ENCODE results near the gene MEGF11.

The MEGF11 gene

DNA sequence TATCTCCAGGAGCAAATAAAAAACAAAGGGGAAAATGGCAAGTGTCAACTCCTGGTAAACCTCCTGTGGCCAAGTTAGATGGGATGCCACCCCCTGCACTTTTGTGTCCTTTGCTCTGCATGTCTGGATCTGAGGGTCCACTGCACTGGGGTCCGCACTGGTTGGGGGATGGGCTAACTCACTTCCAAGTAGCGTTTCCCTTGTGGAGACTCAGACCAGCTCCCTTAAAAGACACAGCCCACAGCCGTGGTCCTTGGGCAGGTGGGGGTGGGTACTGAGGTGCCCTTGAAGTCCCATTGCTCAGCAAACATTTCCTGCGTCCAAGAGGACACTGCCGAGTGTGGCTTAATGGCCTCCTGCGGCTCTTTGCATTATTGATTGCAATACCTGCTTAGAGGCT, 188.2 kb downstream of the MEGF11 start:
- no peaks in the 10 kb centered on the region for H3K79me2 ChIP-seq (ENCODE audit: insufficient read depth, low read length)
- H3K4me2 ChIP-seq (ENCODE audit: low read depth, low read length, poor library complexity, severe bottlenecking) = no peak overlapping the region
- no peaks in the 10 kb centered on the region for H3K36me3 ChIP-seq (ENCODE audit: insufficient read depth, low read length)
- no peak overlapping the region for H3K9ac ChIP-seq (ENCODE audit: low read depth, low read length, poor library complexity, severe bottlenecking)
- H3K9me2 ChIP-seq (replicated peaks; ENCODE audit: low read depth, low read length) = no peaks in the 10 kb centered on the region
- no peaks in the 10 kb centered on the region for H3K9me3 ChIP-seq (ENCODE audit: insufficient read depth, low read depth, low read length)
- H2AFZ ChIP-seq (ENCODE audit: low read length) = no peak overlapping the region
- no peaks in the 10 kb centered on the region for H3K27me3 ChIP-seq (ENCODE audit: insufficient read depth, low read length, poor library complexity, severe bottlenecking)
- H4K20me1 ChIP-seq (ENCODE audit: insufficient read depth, low read length, poor library complexity, severe bottlenecking) = no peaks in the 10 kb centered on the region
- no peaks in the 10 kb centered on the region for H3K4me1 ChIP-seq (ENCODE audit: insufficient read depth, low read length, poor library complexity, severe bottlenecking)
- TF ChIP-seq EZH2phosphoT487 (IDR thresholded peaks at IDR 0.05; ENCODE audit: borderline replicate concordance) = no peak
- H3F3A ChIP-seq (ENCODE audit: low read depth) = no peaks in the 10 kb centered on the region
- H3K4me3 ChIP-seq (ENCODE audit: low read length, poor library complexity, severe bottlenecking) = no peak overlapping the region

GRCh38 chr15:66063147-66063546, 190.4 kb downstream of the MEGF11 start:
- TF ChIP-seq EZH2phosphoT487 (IDR thresholded peaks at IDR 0.05; ENCODE audit: borderline replicate concordance) = no peak
- TF ChIP-seq, protein P1, sequence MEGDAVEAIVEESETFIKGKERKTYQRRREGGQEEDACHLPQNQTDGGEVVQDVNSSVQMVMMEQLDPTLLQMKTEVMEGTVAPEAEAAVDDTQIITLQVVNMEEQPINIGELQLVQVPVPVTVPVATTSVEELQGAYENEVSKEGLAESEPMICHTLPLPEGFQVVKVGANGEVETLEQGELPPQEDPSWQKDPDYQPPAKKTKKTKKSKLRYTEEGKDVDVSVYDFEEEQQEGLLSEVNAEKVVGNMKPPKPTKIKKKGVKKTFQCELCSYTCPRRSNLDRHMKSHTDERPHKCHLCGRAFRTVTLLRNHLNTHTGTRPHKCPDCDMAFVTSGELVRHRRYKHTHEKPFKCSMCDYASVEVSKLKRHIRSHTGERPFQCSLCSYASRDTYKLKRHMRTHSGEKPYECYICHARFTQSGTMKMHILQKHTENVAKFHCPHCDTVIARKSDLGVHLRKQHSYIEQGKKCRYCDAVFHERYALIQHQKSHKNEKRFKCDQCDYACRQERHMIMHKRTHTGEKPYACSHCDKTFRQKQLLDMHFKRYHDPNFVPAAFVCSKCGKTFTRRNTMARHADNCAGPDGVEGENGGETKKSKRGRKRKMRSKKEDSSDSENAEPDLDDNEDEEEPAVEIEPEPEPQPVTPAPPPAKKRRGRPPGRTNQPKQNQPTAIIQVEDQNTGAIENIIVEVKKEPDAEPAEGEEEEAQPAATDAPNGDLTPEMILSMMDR (conservative IDR thresholded peaks at IDR 0.05; ENCODE audit: low read length) = no peak
- no peak overlapping the region for H3K4me2 ChIP-seq (ENCODE audit: low read depth, low read length, poor library complexity, severe bottlenecking)
- H3K9ac ChIP-seq (ENCODE audit: low read depth, low read length, poor library complexity, severe bottlenecking) = no peak overlapping the region
- H2AFZ ChIP-seq (ENCODE audit: low read length) = no peak overlapping the region
- H3K27me3 ChIP-seq (ENCODE audit: insufficient read depth, low read length, poor library complexity, severe bottlenecking) = no peaks in the 10 kb centered on the region
- H3K4me3 ChIP-seq (ENCODE audit: low read length, poor library complexity, severe bottlenecking) = no peak overlapping the region
- H3K79me2 ChIP-seq (ENCODE audit: insufficient read depth, low read length) = no peaks in the 10 kb centered on the region
- H3K4me1 ChIP-seq (ENCODE audit: insufficient read depth, low read length, poor library complexity, severe bottlenecking) = no peaks in the 10 kb centered on the region
- no peaks in the 10 kb centered on the region for H3F3A ChIP-seq (ENCODE audit: low read depth)
- H3K9me3 ChIP-seq (ENCODE audit: insufficient read depth, low read depth, low read length) = no peaks in the 10 kb centered on the region
- H3K36me3 ChIP-seq (ENCODE audit: insufficient read depth, low read length) = no peaks in the 10 kb centered on the region
- H3K9me2 ChIP-seq (replicated peaks; ENCODE audit: low read depth, low read length) = no peaks in the 10 kb centered on the region
- no peaks in the 10 kb centered on the region for H4K20me1 ChIP-seq (ENCODE audit: insufficient read depth, low read length, poor library complexity, severe bottlenecking)

- Histone ChIP-seq H3K9me2 (replicated peaks; ENCODE audit: low read depth, low read length) (no peaks in the 10 kb centered on the region), H3K9me3 (ENCODE audit: insufficient read depth, low read depth, low read length) (no peaks in the 10 kb centered on the region), H3K4me3 (ENCODE audit: low read length, poor library complexity, severe bottlenecking) (no peak overlapping the region), H3K9ac (ENCODE audit: low read depth, low read length, poor library complexity, severe bottlenecking) (no peak overlapping the region), H3K4me2 (ENCODE audit: low read depth, low read length, poor library complexity, severe bottlenecking) (no peak overlapping the region), H3K79me2 (ENCODE audit: insufficient read depth, low read length) (no peaks in the 10 kb centered on the region), H2AFZ (ENCODE audit: low read length) (no peak overlapping the region), H3K4me1 (ENCODE audit: insufficient read depth, low read length, poor library complexity, severe bottlenecking) (no peaks in the 10 kb centered on the region), H3K36me3 (ENCODE audit: insufficient read depth, low read length) (no peaks in the 10 kb centered on the region), H4K20me1 (ENCODE audit: insufficient read depth, low read length, poor library complexity, severe bottlenecking) (no peaks in the 10 kb centered on the region), H3F3A (ENCODE audit: low read depth) (no peaks in the 10 kb centered on the region), H3K27me3 (ENCODE audit: insufficient read depth, low read length, poor library complexity, severe bottlenecking) (no peaks in the 10 kb centered on the region)
- TF ChIP-seq, protein P1 (conservative IDR thresholded peaks at IDR 0.05; ENCODE audit: low read length) = no peak
- TF ChIP-seq EZH2phosphoT487 (IDR thresholded peaks at IDR 0.05; ENCODE audit: borderline replicate concordance) = no peak
These were observed 196.5 kb downstream of the MEGF11 start for GRCh38 chr15:66057089-66057488.

DNA sequence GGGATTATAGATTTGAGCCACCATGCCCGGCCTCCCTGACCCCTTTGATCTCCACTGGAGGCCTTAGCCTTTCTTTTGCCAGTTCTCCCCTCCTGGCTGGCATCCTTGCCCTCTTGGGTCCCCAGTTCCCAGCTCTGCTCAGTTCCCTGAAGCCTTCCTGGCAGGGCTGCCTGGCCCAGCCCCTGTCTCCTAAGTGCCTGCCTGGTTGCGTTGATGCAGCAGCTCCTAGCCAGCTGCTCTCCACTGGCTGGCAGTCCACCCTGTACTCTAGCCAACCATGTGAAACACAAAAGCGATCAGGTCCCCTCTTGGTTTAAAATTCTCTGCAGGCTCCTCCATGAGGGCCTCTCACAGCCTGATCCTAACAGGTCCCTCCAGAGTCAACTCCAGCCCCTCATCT, 199.6 kb downstream of the MEGF11 start:
- no peaks in the 10 kb centered on the region for H3F3A ChIP-seq (ENCODE audit: low read depth)
- H3K4me1 ChIP-seq (ENCODE audit: insufficient read depth, low read length, poor library complexity, severe bottlenecking) = no peaks in the 10 kb centered on the region
- no peaks in the 10 kb centered on the region for H4K20me1 ChIP-seq (ENCODE audit: insufficient read depth, low read length, poor library complexity, severe bottlenecking)
- TF ChIP-seq, protein P1 (conservative IDR thresholded peaks at IDR 0.05; ENCODE audit: low read length) = no peak
- no peak for TF ChIP-seq EZH2phosphoT487 (IDR thresholded peaks at IDR 0.05; ENCODE audit: borderline replicate concordance)
- no peaks in the 10 kb centered on the region for H3K9me3 ChIP-seq (ENCODE audit: insufficient read depth, low read depth, low read length)
- no peaks in the 10 kb centered on the region for H3K27me3 ChIP-seq (ENCODE audit: insufficient read depth, low read length, poor library complexity, severe bottlenecking)
- no peaks in the 10 kb centered on the region for H3K9me2 ChIP-seq (replicated peaks; ENCODE audit: low read depth, low read length)
- no peaks in the 10 kb centered on the region for H3K36me3 ChIP-seq (ENCODE audit: insufficient read depth, low read length)
- H3K9ac ChIP-seq (ENCODE audit: low read depth, low read length, poor library complexity, severe bottlenecking) = no peak overlapping the region
- no peak overlapping the region for H3K4me2 ChIP-seq (ENCODE audit: low read depth, low read length, poor library complexity, severe bottlenecking)
- no peaks in the 10 kb centered on the region for H3K79me2 ChIP-seq (ENCODE audit: insufficient read depth, low read length)
- no peak overlapping the region for H2AFZ ChIP-seq (ENCODE audit: low read length)
- H3K4me3 ChIP-seq (ENCODE audit: low read length, poor library complexity, severe bottlenecking) = no peak overlapping the region
